Posterior vena cava (tissue), 2 donors: ENCODE measurements around the gene IKZF2. TPM values are rescaled to one million over a fixed set of nuclear protein-coding genes. Genes with fewer than 3 reads are reported as not detected.

Experiments
- DNase-seq: peaks from one replicate; pipeline ENCODE4 v3.0.0-alpha.2; 2020; ENCODE audit warnings: low spot score
- intact Hi-C, 2 donors: fragments of 100-400 bp; cut with DNase I; formaldehyde crosslinking; loops; one replicate each; pipeline versions ENCODE4 v1.14.1 to v1.14.2; 2022 to 2023
- total RNA-seq, 2 donors: library from RNA; stranded (reverse); fragmentation: NEBNext Ultra II Directional; extraction: Animal tissue kit (Norgen Biotek cat#: 25700); gene quantifications; one replicate each; pipeline ENCODE4 v1.2.1, GENCODE V29; 2021
- donor health status: DM: yes; HTN: yes; CAD: no.
- donor health status: DM: yes; HTN: yes; CAD: no.

Gene IKZF2
- total RNA-seq, 2 donors from 2014 or later: 7.3 to 8.8 TPM

GRCh38 chr2:213159768-213160167 lies 8.4 kb upstream of the IKZF2 start:
- intact Hi-C loops: loop anchor here (10.0 kb wide), 2 partner anchors 385 to 475 kb away; no protein-coding TSS in a partner anchor
- no peak for DNase-seq

DNA sequence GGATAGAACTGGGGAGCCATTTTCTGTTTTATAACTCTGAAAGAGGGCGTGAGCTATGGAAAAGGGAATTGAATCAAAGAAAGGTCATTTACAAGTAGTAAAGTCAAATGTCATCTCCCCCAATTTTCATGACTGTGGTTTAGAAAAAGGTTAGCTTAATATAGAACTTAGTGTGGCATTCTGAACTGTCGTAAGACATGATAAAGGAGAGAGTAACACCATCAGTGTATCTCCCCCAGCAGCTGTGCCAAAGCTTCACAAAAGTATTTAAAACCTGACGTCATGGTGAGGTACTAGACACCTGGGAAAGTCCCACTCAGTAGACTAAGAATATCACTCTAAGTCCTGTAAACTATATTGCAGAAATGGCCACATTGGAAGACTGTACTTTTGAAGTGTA lies 5.8 kb upstream of the IKZF2 start:
- no peak for DNase-seq
- intact Hi-C loops: loop anchor here in 1 of 2 donors (10.0 kb wide), 1 partner anchor 472 kb away; no protein-coding TSS in a partner anchor

- intact Hi-C loops: loop anchor here in 1 of 2 donors (10.0 kb wide), 1 partner anchor 472 kb away; no protein-coding TSS in a partner anchor
- DNase-seq: no peak
Measured at GRCh38 chr2:213156717-213157116, 5.3 kb upstream of the IKZF2 start.

- DNase-seq: no peak
- intact Hi-C loops: loop anchor here in 1 of 2 donors (5.0 to 10.0 kb wide), 2 partner anchors 376 to 468 kb away; no protein-coding TSS in a partner anchor
Measured at GRCh38 chr2:213152888-213153287, 1.5 kb upstream of the IKZF2 start.

- DNase-seq: peak; percentile 90
- intact Hi-C loops: loop anchor here in 1 of 2 donors (5.0 to 10.0 kb wide), 2 partner anchors 375 to 467 kb away; no protein-coding TSS in a partner anchor
Measured at GRCh38 chr2:213152065-213152794, 818 bp upstream of the IKZF2 start.

- no peak for DNase-seq
- intact Hi-C loops: loop anchor here in 1 of 2 donors (5.0 to 10.0 kb wide), 2 partner anchors 373 to 466 kb away; no protein-coding TSS in a partner anchor
Measured at GRCh38 chr2:213150315-213151097, 906 bp downstream of the IKZF2 start.

DNA sequence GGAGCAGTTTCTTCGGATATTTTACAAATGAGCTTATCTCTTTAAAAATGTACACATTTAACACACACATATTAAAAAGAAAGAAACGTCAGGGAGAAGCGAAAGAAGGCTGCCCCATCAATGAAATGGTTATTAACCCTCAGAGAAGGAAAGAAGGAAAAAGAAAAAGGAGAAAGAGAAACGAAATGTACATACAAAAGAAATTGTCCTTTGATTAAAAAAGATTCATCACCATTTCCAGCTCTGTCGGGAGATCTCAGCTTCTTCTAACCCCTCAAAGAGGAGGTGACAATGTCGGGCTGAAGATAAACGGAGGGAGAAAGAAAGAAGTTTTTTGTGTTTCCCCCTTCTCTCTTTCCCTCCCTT lies 1.5 kb downstream of the IKZF2 start:
- no peak for DNase-seq
- intact Hi-C loops: loop anchor here in 1 of 2 donors (5.0 to 10.0 kb wide), 2 partner anchors 373 to 465 kb away; no protein-coding TSS in a partner anchor

DNA sequence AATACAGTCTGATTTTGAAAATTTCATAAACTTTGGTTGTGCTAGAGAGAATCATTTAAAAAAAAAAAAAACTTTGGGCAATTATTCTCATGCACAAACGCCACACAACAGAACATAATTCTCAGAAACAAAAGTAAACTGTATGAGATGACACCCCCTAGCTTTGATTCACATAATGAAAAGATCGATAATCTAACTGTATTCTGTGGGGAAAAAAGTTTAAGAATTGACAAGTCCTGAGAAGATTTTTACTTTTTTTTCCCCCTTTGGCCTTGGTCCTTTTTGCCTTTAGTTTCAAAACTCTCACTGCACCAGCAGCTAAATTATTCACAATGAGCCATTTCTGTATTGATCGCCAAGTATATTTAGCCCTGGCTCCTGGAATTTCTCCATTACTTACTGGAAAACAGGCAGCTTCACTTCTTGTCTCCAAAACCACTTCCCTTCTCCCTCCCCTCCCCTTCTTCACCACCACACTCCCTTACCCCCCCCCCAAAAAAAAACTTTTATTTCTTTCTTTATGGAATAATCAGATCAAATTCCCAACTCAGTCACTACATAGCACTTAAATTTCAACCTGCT lies 2.0 kb downstream of the IKZF2 start:
- intact Hi-C loops: no loop called here

GRCh38 chr2:213148572-213149261 lies 2.7 kb downstream of the IKZF2 start:
- intact Hi-C loops: no loop called here
- DNase-seq: no peak

More for the DNA sequence above, 2.0 kb downstream of the IKZF2 start:
- DNase-seq: no peak

DNA sequence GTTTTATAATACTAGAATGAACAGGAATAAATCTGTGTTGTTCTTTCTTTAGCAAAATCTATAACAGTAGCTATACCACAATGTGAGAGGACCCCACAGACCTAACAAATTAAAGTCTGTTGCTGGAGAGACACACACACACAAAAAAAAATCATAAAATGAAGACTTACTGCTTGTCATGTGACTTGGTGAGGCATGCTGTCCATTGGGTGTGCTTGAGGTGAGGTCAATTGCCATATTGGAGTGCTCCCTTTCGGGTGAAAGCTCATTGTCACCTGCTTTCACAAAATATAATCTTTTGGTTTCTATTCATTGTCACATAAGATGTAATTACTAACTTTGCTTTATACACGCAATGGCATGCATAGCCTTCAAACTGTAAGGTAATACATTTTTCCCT lies 3.9 kb downstream of the IKZF2 start:
- intact Hi-C loops: no loop called here
- DNase-seq: no peak

DNA sequence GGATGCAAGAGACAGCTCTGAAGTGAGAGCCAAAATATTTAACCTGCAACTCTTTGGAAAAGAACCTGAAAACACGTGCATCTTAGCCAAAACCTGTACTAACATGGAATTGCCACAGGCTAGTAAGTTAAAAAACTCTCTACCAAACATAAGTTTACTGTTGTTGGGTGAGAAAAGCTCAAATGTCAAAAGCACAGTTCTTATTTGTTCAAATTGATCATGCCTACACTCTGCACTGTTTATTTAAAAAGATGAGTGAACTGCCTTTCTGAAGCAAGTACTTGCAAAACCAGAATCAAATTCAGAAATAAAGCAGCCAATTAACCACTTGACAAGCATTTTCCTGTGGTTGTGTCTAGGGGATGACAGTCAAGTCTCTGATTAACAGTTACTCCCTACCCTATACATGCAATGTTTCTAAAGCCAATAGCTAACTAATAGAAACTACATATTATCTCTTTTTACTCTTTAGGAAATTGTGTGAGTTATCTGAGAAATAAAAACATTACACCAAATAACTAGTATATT lies 5.6 kb downstream of the IKZF2 start:
- DNase-seq: no peak
- intact Hi-C loops: no loop called here

- intact Hi-C loops: no loop called here
- DNase-seq: no peak
Measured at GRCh38 chr2:213137064-213137463, 14.3 kb downstream of the IKZF2 start.

DNA sequence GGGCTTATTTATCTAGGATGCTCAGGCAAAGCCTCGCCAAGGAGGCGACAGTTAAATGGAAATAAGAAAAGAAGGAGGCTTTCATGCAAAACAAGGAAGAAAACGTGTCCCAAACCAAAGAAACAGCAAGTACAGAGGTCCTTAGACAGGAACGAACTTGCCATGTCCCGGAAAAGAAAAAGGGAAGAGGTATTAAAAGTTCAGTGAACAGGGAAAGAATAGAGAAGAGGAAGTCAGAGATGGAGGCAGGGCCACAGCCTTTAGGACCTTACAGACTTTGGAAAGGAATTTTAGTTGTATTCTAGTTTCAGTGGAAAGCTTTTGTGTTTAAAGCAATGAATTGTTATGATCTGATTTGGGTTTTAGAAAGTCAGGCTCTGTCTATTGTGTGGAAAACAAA lies 22.1 kb downstream of the IKZF2 start:
- no peak for DNase-seq
- intact Hi-C loops: no loop called here

DNA sequence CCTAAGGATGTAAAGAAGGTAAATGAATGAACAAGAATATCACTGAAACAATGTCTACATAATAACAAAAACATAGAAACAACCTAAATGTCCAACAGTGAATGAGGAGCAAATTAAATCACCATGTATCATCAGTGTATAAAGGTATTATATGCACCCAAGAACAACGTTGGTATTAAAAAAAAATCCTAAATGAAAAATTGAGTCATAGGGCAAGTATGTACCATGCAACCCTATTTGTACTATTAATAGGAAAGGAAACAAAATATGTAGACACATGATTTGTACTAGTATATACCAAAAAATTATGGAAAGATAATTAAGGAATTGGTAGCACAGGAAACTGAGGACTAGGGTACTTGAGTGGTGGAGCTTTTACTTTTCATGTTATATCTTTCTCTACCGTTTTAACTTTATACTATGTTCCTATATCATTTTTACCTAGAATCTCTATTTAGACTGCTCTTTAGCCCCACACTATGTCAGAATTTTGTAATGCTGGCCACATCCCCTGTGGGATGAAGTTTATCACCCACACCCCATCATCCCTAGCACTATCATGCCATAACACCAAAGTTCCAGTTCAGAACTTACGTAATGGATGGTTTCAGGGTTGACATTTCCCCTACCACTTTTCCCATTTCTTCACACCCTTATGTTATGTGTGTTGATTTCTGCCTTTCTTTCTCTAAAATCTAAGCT lies 25.6 kb downstream of the IKZF2 start:
- intact Hi-C loops: no loop called here
- DNase-seq: no peak

- DNase-seq: no peak
- intact Hi-C loops: no loop called here
Measured at GRCh38 chr2:213122725-213123124, 28.7 kb downstream of the IKZF2 start.

DNA sequence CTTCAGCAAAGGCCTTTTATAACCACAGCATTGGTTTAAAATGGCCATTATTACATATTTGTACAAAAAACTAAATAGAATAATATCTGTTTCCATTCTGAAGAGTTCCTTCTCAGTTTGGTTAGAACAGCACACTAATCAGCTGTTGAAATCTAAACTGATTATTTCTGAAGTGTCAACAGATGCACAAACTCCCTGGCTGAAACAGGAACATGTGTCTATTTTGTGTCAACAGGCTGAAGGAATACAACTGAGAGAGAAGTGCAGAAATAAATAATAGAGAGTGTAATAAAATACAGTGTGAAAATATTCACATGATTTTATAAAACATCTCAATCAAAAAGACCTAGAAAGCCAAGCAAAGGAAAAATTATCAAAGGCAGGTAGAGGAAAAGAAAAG lies 29.7 kb downstream of the IKZF2 start:
- no peak for DNase-seq
- intact Hi-C loops: no loop called here

DNA sequence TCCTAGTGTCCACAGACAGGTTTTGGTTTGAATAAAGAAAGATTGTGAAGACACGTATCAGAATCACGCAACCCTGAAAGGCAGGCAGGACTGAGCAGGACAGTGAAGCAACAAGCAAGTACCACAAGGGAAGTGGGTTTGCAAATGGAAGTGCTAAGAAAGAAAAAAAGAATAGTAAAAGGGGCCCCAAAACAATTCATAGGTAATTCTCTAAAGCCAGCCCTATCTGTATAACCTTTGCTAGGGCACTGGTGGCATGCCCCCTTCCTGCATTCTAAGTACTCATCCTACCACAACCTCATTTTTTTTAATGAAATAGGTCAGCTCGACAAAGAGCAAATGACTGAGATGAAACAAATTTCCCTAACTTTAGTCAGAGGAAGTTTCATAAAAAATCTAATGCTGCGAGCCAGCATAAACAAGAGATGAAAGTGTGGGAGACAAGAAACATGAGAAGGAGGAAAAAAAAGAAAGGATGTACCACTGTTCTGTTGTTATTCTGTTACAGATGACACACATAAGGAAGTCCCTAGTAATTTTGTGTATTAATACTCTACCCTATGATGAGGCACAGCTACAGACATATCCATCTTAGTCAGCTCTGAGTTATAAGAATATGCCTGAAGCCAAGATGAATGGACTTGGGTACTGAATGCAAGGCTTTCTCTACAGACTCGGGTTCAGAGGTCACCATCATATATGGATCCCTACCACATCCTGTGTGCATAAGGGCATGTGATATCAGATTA lies 32.2 kb downstream of the IKZF2 start:
- intact Hi-C loops: no loop called here

DNA sequence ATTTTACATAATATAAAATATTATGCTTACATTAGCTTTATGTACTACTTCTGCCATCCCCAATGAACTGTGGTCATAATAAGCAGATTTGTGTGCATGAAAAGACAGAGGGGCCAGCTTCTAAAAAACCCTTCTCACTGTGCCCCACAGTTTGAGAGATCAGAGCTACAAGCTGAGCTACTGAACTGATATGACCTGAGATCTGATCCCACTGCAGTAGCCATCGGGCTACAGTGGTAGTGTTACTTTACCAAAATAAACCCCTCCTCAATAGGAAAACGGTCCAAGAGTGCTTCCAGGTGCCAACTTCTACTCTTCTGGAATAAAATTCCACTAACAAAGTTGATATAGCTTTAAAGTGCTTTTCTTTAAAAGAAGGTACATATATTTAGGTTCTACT lies 43.1 kb downstream of the IKZF2 start:
- no peak for DNase-seq
- intact Hi-C loops: no loop called here

More for the DNA sequence above, 32.2 kb downstream of the IKZF2 start:
- DNase-seq: no peak
